Left lung (tissue), 10 donors: ENCODE measurements around the gene CACNA1F. TPM values are rescaled to one million over a fixed set of nuclear protein-coding genes. Genes with fewer than 3 reads are reported as not detected.

ENCODE experiments used
- ATAC-seq: fragments of 200-7000 bp; cut with Tn5 transposase; one replicate; pipeline ENCODE4 v1.9.1; 2020; ENCODE audit warnings: moderate library complexity
- DNase-seq, 4 donors: peaks; one replicate each; pipeline ENCODE4 v3.0.0-alpha.2; 2013 to 2020
- H3K27ac ChIP-seq, 2 donors: fragments of 200-600 bp; sonication (generic) in 1 of 2; one replicate each; pipeline versions ENCODE4 v1.5.0 to v1.8.0; 2020 to 2021
- H3K27me3 ChIP-seq, 2 donors: fragments of 200-600 bp; sonication (generic) in 1 of 2; one replicate each; pipeline versions ENCODE4 v1.5.0 to v1.8.0; 2020 to 2021
- H3K36me3 ChIP-seq, 2 donors: fragments of 200-600 bp; sonication (generic) in 1 of 2; one replicate each; pipeline versions ENCODE4 v1.5.0 to v1.8.0; 2020 to 2021
- H3K4me1 ChIP-seq, 2 donors: fragments of 200-600 bp; one replicate each; pipeline ENCODE4 v1.8.0; 2021
- H3K4me3 ChIP-seq, 2 donors: fragments of 200-600 bp; sonication (generic) in 1 of 2; one replicate each; pipeline versions ENCODE4 v1.5.0 to v1.8.0; 2020 to 2021; ENCODE audit warnings: mild to moderate bottlenecking in 1 of 2
- H3K9me3 ChIP-seq, 2 donors: fragments of 200-600 bp; sonication (generic) in 1 of 2; one replicate each; pipeline versions ENCODE4 v1.5.0 to v1.8.0; 2020 to 2021
- CTCF ChIP-seq, 2 donors: fragments of 200-600 bp; sonication (generic) in 1 of 2; IDR thresholded peaks; one replicate each; pipeline versions ENCODE4 v1.5.0 to v1.8.0; 2021; ENCODE audit warnings: antibody characterized with exemption in 2 of 2
- intact Hi-C, 2 donors: fragments of 100-400 bp; cut with DNase I; formaldehyde crosslinking; loops; one replicate each; pipeline versions ENCODE4 v1.11.2 to v1.14.2; 2022
- polyA plus RNA-seq, 6 donors: library from polyadenylated mRNA; unstranded; fragments of 120-200 nt; gene quantifications; one replicate each; pipeline ENCODE4 v1.2.1, GENCODE V29; 2013; ENCODE audit not compliant: insufficient read length in 6 of 6
- total RNA-seq, 2 donors: library from RNA; stranded (reverse); fragmentation: NEBNext Ultra II Directional; extraction: Animal tissue kit (Norgen Biotek cat#: 25700); gene quantifications; one replicate each; pipeline ENCODE4 v1.2.1, GENCODE V29; 2021
- donor health status: DM: no; HTN: yes; CAD: no.
- donor health status: DM: no; HTN: no; CAD: no.

Gene CACNA1F
- total and polyA plus RNA-seq, 8 donors: 0.20 to 0.73 (median 0.25) TPM

DNA sequence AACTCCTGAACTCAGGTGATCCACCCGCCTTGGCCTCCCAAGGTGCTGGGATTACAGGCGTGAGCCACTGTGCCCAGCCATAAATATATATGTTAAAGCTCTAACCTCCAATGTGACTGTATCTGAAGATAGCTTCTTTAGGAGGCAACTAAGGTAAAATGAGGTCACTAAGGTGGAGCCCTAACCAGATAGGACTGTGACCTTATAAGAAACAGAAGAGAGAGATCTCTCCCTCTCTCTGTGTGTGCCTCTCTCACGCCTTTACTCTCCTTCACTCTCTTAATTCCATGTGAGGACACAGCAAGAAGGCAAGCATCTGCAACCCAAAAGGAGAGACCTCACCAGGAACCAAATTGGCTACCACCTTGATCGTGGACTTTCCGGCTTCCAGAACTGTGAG is 71.5 kb downstream of the CACNA1F start:
- Histone ChIP-seq H3K4me1 (peaks cover under 1 to 5% of the 10 kb centered on the region in 2 donors), H3K4me3 (no peak overlapping the region), H3K9me3 (no peaks in the 10 kb centered on the region), H3K36me3 (no peaks in the 10 kb centered on the region), H3K27ac (no peak overlapping the region), H3K27me3 (no peaks in the 10 kb centered on the region)
- no peak for ATAC-seq
- intact Hi-C loops: no loop called here
- DNase-seq: no peak
- TF ChIP-seq CTCF (IDR thresholded peaks at IDR 0.05): no peak

DNA sequence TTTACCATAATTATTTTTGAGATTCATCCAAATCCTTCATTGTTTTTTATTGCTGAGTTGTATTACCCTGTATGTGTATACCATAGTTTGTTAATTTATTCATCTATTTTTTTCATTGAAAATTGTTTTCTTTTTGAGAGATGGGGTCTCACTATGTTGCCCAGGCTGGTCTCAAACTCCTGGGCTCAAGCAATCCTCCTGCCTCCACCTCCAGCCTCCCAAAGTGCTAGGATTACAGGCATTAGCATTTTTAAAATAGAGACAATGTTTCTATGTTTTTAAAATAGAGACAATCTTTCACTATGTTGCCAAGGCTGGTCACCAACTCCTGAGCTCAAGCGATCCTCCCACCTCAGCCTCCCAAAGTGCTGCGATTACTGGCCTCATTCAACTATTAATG is 72.2 kb downstream of the CACNA1F start:
- no peak overlapping the region for H3K4me3 ChIP-seq
- DNase-seq (no peak), ATAC-seq (no peak)
- intact Hi-C loops: no loop called here
- no peak overlapping the region for H3K27ac ChIP-seq
- H3K4me1 ChIP-seq: peaks cover 0 to 5% of the 10 kb centered on the region in 2 donors
- no peaks in the 10 kb centered on the region for H3K9me3 ChIP-seq
- no peaks in the 10 kb centered on the region for H3K36me3 ChIP-seq
- no peaks in the 10 kb centered on the region for H3K27me3 ChIP-seq
- TF ChIP-seq CTCF (IDR thresholded peaks at IDR 0.05): no peak

DNA sequence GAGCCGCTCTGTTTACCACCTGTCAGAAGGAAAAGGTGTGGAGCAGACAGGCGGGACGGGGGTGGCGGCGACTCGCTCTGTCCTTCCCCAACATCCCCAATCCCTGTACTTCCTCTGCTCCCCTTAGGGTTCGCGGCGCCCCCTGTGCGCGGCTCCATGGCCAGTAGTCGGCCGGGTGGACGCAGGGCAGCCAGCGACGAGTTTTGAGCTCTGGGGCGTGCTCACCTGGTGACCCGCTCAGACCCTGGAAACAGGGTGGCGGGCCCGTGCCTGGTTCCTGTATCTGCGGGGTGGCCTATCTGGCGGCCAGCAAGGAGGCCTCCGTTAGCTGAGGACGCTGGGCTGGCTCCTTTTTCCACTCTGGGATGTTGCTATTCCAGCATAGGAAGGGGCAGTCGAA is 75.9 kb downstream of the CACNA1F start:
- no peak for ATAC-seq
- no peaks in the 10 kb centered on the region for H3K9me3 ChIP-seq
- intact Hi-C loops: no loop called here
- DNase-seq: no peak
- no peaks in the 10 kb centered on the region for H3K36me3 ChIP-seq
- H3K27me3 ChIP-seq: no peaks in the 10 kb centered on the region
- no peak overlapping the region for H3K27ac ChIP-seq
- peaks cover 0 to 6% of the 10 kb centered on the region in 2 donors for H3K4me1 ChIP-seq
- no peak overlapping the region for H3K4me3 ChIP-seq
- no peak for TF ChIP-seq CTCF (IDR thresholded peaks at IDR 0.05)

- Histone ChIP-seq H3K36me3 (no peaks in the 10 kb centered on the region), H3K4me3 (peak overlapping the region; percentile 27 to 45), H3K27ac (peak overlapping the region; percentile 90 to 95), H3K27me3 (no peaks in the 10 kb centered on the region), H3K9me3 (no peaks in the 10 kb centered on the region), H3K4me1 (peaks cover 0 to 6% of the 10 kb centered on the region in 2 donors)
- intact Hi-C loops: no loop called here
- ATAC-seq (peak; percentile 96), DNase-seq (peak; percentile 76 to 96 (median 91))
- TF ChIP-seq CTCF (IDR thresholded peaks at IDR 0.05): peak; percentile 58 to 81
Measured at GRCh38 chrX:49155900-49156837, 77.0 kb downstream of the CACNA1F start.

GRCh38 chrX:49155243-49155899 is 77.8 kb downstream of the CACNA1F start:
- peak overlapping the region; percentile 19 to 45 for H3K4me3 ChIP-seq
- H3K27me3 ChIP-seq: no peaks in the 10 kb centered on the region
- no peaks in the 10 kb centered on the region for H3K36me3 ChIP-seq
- no peaks in the 10 kb centered on the region for H3K9me3 ChIP-seq
- peaks cover 0 to 6% of the 10 kb centered on the region in 2 donors for H3K4me1 ChIP-seq
- peak; percentile 74 for ATAC-seq
- DNase-seq: peak in 2 of 4 donors; percentile 66 to 74
- intact Hi-C loops: no loop called here
- peak overlapping the region; percentile 90 to 95 for H3K27ac ChIP-seq
- no peak for TF ChIP-seq CTCF (IDR thresholded peaks at IDR 0.05)
